Brain microvascular endothelial cell (primary cell): ENCODE data around the gene NR1H2.

Experiments
- DNase-seq: peaks from one replicate; pipeline ENCODE4 v3.0.0-alpha.2; 2020
- H3K27ac ChIP-seq: fragments of 250-450 bp; sonication (Bioruptor Pico); 2 replicates; pipeline ENCODE4 v1.5.1; 2020; ENCODE audit warnings: mild to moderate bottlenecking, moderate library complexity
- H3K27me3 ChIP-seq: fragments of 250-450 bp; sonication (Bioruptor Pico); replicated peaks from 2 replicates; pipeline ENCODE4 v1.5.1; 2020; ENCODE audit warnings: mild to moderate bottlenecking
- H3K36me3 ChIP-seq: fragments of 250-450 bp; sonication (Bioruptor Pico); replicated peaks from 2 replicates; pipeline ENCODE4 v1.5.1; 2020; ENCODE audit warnings: mild to moderate bottlenecking
- H3K4me3 ChIP-seq: 2 replicates; pipeline ENCODE4 v1.5.1; 2011; ENCODE audit warnings: low read depth, mild to moderate bottlenecking, control low read depth, low read length, moderate library complexity
- in situ Hi-C: cut with HindIII; loops from 2 replicates; pipeline ENCODE4 v1.10.0; 2017; ENCODE audit warnings: low sequenced_read_pairs, low pct_ligation_motif_present
- TF ChIP-seq, protein P1 (sequence below): IDR thresholded peaks from 2 replicates; pipeline ENCODE4 v1.5.1; 2011; ENCODE audit warnings: low read depth, mild to moderate bottlenecking, moderate library complexity, low read length, control low read depth, inconsistent platforms; ENCODE audit errors: missing control alignments

NR1H2 gene

DNA sequence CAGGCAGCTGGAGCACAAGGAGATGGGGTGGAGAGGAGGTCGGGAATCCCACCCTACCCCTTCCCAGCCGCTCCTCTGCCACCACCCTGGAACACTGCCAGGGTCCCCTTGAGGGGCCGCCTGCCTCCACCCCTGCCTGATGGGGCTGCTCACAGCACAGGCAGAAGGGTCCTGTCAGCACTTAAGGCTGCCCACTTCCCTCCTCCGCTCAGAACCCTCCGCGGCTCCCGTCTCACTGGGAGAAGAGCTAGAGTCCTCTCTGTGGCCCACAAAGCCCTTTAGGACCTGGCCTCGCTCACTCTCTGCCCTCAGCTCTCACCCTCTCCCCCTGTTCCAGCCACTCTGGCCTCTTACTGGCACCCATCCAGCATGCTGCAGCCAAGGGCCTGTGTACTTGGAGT, 4.5 kb downstream of the NR1H2 start:
- in situ Hi-C loops = no loop called here
- Histone ChIP-seq H3K4me3 (no peak overlapping the region), H3K36me3 (peaks cover 38% of the 10 kb centered on the region), H3K27ac (no peak overlapping the region), H3K27me3 (no peaks in the 10 kb centered on the region)
- TF ChIP-seq, protein P1, sequence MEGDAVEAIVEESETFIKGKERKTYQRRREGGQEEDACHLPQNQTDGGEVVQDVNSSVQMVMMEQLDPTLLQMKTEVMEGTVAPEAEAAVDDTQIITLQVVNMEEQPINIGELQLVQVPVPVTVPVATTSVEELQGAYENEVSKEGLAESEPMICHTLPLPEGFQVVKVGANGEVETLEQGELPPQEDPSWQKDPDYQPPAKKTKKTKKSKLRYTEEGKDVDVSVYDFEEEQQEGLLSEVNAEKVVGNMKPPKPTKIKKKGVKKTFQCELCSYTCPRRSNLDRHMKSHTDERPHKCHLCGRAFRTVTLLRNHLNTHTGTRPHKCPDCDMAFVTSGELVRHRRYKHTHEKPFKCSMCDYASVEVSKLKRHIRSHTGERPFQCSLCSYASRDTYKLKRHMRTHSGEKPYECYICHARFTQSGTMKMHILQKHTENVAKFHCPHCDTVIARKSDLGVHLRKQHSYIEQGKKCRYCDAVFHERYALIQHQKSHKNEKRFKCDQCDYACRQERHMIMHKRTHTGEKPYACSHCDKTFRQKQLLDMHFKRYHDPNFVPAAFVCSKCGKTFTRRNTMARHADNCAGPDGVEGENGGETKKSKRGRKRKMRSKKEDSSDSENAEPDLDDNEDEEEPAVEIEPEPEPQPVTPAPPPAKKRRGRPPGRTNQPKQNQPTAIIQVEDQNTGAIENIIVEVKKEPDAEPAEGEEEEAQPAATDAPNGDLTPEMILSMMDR = no peak
- no peak for DNase-seq

DNA sequence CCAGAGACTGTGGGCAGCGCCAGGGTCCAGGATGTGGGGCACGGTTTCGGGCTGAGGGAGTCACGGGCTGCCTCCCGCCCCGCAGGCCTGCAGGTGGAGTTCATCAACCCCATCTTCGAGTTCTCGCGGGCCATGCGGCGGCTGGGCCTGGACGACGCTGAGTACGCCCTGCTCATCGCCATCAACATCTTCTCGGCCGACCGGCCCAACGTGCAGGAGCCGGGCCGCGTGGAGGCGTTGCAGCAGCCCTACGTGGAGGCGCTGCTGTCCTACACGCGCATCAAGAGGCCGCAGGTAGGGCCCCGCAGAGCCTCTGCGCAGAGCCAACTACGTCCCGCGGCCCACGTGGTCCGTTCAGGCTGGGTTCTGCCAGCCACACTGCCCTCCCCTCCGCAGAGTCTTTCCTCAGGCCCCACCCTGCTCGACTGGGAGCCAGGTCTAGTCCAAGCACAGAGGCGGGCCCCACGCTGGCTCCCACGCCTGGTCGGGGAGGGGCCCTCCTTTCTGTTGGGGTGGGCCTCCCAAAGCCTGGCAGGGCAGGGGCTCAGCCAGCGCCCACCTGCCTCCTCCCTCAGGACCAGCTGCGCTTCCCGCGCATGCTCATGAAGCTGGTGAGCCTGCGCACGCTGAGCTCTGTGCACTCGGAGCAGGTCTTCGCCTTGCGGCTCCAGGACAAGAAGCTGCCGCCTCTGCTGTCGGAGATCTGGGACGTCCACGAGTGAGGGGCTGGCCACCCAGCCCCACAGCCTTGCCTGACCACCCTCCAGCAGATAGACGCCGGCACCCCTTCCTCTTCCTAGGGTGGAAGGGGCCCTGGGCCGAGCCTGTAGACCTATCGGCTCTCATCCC, 5.8 kb downstream of the NR1H2 start:
- TF ChIP-seq, protein P1 = no peak
- peaks cover 35% of the 10 kb centered on the region for H3K36me3 ChIP-seq
- no peak overlapping the region for H3K27ac ChIP-seq
- H3K4me3 ChIP-seq = no peak overlapping the region
- no peak for DNase-seq
- no peaks in the 10 kb centered on the region for H3K27me3 ChIP-seq
- in situ Hi-C loops = no loop called here

DNA sequence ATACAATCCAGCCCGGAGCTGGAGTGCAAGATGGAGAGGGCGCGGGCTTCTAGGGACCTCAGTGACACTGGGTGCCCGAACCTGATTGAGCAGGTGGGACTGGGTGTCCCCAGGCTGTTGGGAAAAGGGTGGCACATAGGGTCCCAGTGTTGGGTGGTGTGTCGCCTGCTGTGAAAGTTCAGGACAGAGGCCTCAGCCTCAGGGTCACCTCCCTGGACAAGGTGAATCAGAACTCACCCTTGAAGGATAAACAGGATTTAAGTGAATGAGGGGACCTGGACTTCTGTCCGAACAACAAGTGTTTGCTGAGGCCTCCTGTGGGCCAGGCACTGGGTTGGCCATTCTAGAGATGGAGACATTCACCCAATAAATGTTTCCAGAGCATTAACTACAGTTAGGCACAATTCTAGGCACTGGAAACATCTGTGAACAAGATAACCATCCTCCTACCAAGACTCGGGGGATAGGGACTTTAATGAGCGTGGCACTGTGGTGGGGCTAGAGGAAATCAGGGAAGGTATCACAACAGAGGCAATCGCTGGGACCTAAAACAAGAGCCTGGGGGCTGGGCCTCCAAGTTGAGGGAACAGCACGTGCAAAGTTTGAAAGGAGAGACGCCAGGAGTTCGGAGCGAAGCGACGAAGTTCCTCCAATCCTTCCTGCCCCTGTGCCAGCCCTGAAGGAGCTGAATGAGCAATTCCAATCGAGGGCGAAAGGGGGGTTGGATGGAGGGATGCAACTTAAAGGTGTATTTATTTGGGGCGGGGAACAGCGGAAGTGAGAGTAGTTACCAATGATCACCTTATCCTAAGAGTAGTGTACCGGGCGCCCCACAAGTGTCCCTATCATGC, 7.0 kb downstream of the NR1H2 start:
- peaks cover 26% of the 10 kb centered on the region for H3K36me3 ChIP-seq
- TF ChIP-seq, protein P1 = no peak
- H3K4me3 ChIP-seq = peak overlapping the region; percentile 72
- peak overlapping the region; percentile 21 for H3K27ac ChIP-seq
- H3K27me3 ChIP-seq = no peaks in the 10 kb centered on the region
- peak; percentile 4 for DNase-seq
- in situ Hi-C loops = no loop called here

DNA sequence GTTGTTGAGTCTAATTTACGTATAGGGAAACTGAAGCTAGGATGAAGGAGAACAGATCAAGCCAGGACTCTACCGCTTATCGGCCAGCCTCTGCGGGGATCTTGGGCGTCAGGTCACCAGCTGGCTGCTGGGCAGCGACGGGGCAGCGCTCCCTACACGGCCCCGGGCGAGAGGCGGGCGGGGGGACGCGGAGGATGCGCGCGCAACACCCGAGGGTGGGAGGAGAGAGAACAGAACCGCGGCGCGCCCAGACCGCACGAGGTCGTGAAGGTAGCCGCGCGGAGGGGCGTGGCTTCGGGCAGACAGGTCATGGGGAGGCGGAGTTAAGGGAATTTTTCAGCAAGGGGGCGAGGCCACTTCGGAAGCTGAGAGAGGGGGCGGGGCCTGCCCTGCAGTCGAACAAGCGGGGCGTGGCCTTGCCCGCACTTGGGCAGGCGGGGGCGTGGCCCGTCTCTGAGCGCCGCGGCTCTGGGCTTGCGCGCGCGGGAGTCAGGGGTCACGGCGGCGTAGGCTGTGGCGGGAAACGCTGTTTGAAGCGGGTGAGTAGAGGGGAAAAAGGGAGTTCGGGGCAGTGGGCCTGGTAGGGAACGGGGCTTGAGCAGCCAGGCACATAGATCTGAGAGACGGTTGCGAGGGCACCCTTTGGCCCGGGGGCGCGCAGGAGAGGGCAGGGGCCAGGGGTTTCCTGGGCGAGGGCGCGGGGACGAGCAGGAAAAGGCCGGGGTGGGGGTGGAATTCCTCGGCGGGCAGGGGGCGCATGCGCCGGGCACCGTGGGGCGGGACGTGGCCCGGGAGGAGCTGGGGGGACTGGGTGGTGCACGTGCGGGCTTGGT, 7.8 kb downstream of the NR1H2 start, which contains the start of gene POLD1:
TSS of gene POLD1 (plus strand) at position 496 of the 833 bp plus-strand sequence. CDS start 14,505 bp downstream, outside the sequence.
- Histone ChIP-seq H3K4me3 (peak within 1 kb of the TSS; percentile 72), H3K36me3 (peaks cover 18% of the 10 kb centered on the region), H3K27me3 (no peaks in the 10 kb centered on the region), H3K27ac (peak within 1 kb of the TSS; percentile 26)
- peak; percentile 96 for DNase-seq
- TF ChIP-seq, protein P1 = no peak
- in situ Hi-C loops = no loop called here

DNA sequence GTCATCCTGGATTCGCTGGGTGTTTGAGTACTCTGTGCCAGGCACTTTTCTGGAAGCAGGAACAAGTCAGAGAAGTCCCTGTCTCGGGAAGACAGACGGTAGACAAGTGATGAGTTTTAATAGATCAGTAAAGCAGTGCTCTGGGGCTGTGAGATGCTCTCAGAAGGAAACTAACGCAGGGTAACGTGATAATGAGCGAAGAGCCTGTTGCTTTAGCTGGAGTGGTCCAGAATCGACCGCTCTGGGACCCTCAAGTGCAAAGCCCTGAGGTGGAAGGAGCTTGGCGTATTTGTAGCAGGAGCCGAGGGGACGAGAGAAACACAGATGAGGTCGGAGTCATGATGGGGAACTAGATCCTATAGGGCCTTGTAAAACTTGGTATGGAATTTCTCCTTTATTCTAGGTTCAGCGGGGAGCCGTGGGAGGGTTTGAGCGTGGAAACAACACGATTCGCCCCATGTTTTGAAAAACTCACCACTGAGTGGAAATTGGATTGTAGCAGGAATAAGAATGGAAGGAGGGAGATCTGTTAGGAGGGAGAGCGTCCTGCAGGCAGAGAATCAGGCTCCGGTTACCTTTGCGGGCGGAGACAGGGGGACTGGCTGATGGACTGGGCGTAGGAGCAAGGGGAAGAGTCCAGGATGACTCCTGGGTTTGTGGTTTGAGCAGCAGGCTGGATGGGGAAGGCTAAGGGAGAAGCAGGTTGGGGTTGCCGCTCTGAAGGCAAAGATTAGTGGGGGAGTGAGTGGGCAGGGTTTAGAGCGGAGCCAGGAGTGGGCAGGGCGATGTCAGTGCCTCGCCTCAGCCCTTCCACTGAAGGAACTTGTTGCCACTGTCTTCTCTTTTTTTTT, 8.7 kb downstream of the NR1H2 start:
- in situ Hi-C loops = no loop called here
- H3K4me3 ChIP-seq = peak overlapping the region; percentile 72

More for the DNA sequence above, 8.7 kb downstream of the NR1H2 start:
- peak; percentile 37 for DNase-seq
- Histone ChIP-seq H3K36me3 (peaks cover 11% of the 10 kb centered on the region), H3K27me3 (no peaks in the 10 kb centered on the region), H3K27ac (peak overlapping the region; percentile 26)
- TF ChIP-seq, protein P1 = no peak
